Erythroblast (primary cell): ENCODE measurements around the gene ST7.
"Not testable (repeated sequence)": the region's sequence is repeated elsewhere in the genome, so short reads cannot be mapped to it uniquely, and the experiment has no call there.

Source experiments
- DNase-seq, 2 experiments: peaks; one replicate each; lab custom pipeline; 2025; lab: John Stamatoyannopoulos, UW
- GATA1 ChIP-seq: IDR thresholded peaks from 2 replicates; pipeline ENCODE4 v1.6.1; 2011; ENCODE audit warnings: low read depth, mild to moderate bottlenecking, control low read depth, low read length, moderate library complexity
- POLR2A ChIP-seq: IDR thresholded peaks from 2 replicates; pipeline ENCODE4 v1.6.1; 2011; ENCODE audit warnings: mild to moderate bottlenecking, low read length

ST7 gene

GRCh38 chr7:117119192-117119924 lies 166.1 kb downstream of the ST7 start:
- TF ChIP-seq GATA1 = no peak
- TF ChIP-seq POLR2A = no peak
- peak; percentile 82 to 91 for DNase-seq

- DNase-seq = not testable (repeated sequence)
Observed at GRCh38 chr7:117120321-117120720, 167.0 kb downstream of the ST7 start.

GRCh38 chr7:117122036-117122435 lies 168.7 kb downstream of the ST7 start:
- DNase-seq = not testable (repeated sequence)

GRCh38 chr7:117122536-117122935 lies 169.2 kb downstream of the ST7 start:
- no peak for DNase-seq
- TF ChIP-seq POLR2A (no peak), GATA1 (no peak)

GRCh38 chr7:117123311-117123926 lies 170.1 kb downstream of the ST7 start:
- TF ChIP-seq GATA1 (no peak), POLR2A (no peak)
- peak; percentile 10 to 29 for DNase-seq

GRCh38 chr7:117124591-117125220 lies 171.4 kb downstream of the ST7 start:
- peak; percentile 91 to 93 for DNase-seq
- TF ChIP-seq POLR2A (no peak), GATA1 (no peak)

- no peak for TF ChIP-seq POLR2A
- TF ChIP-seq GATA1 = no peak
- no peak for DNase-seq
Observed at GRCh38 chr7:117126676-117127075, 173.4 kb downstream of the ST7 start.

- TF ChIP-seq GATA1 (no peak), POLR2A (no peak)
- peak; percentile 71 to 83 for DNase-seq
Observed at GRCh38 chr7:117127585-117128168, 174.4 kb downstream of the ST7 start.

GRCh38 chr7:117129521-117129955 lies 176.2 kb downstream of the ST7 start:
- TF ChIP-seq POLR2A (no peak), GATA1 (no peak)
- DNase-seq = no peak

GRCh38 chr7:117130262-117130661 lies 177.0 kb downstream of the ST7 start:
- DNase-seq = no peak
- TF ChIP-seq POLR2A (no peak), GATA1 (no peak)

GRCh38 chr7:117132321-117133120 lies 179.2 kb downstream of the ST7 start:
- TF ChIP-seq GATA1 (no peak), POLR2A (no peak)
- no peak for DNase-seq

GRCh38 chr7:117133125-117133524 lies 179.8 kb downstream of the ST7 start:
- TF ChIP-seq POLR2A (no peak), GATA1 (no peak)
- no peak for DNase-seq

- no peak for DNase-seq
- TF ChIP-seq POLR2A (no peak), GATA1 (no peak)
Observed at GRCh38 chr7:117134411-117134810, 181.1 kb downstream of the ST7 start.
